GM19324 (cell line): ENCODE results near the gene UBE2N.

Experiments used
- ATAC-seq: cut with Tn5 transposase; IDR thresholded peaks from one replicate; pipeline ENCODE4 v1.9.1; 2021; ENCODE audit warnings: mild to moderate bottlenecking, moderate library complexity; ENCODE audit not compliant: unreplicated experiment, low FRiP score

Gene UBE2N, protein sequence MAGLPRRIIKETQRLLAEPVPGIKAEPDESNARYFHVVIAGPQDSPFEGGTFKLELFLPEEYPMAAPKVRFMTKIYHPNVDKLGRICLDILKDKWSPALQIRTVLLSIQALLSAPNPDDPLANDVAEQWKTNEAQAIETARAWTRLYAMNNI

DNA sequence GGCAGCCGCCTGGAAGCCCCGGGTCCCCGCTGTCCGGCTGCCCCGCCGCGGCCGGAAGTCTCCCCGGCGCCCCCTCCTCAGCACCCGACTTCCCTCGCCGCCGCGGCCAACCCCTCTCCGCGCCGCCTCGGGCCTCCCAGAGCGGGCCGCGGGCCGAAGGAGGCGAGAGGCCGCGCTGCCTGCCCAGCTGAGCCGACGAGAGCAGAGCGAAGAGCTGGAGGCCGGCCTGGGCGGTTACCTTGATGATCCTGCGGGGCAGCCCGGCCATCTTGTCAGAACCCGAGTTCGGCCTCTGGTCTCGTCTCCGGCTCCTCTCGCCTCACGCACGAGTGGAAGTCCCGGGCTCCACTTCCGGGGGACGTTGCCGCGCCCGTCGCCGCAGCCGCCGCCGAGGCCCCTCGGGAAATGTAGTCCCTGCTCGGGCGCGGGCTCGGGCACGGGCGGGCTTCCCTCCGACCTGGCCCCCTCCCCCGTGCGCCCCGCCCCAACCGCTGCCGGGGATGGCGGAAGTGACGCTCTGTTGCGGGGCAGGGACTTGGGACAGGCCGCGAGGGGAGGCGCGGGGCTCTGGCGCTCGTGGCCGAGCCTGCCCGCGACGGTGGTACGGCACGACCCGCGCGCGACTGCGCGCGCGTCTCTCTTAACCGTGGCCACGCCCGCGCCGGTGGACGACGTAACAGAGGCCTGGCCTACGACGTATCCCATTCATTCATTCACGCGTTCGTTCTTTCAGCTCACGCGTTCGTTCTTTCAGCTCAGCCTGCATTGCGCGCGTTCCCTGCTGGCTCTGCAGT, at the start of gene UBE2N:
UBE2N (minus strand) TSS at position 331 of the 794 bp plus-strand sequence; CDS start at position 268, 63 bp downstream.
- peak; percentile 85 for ATAC-seq

- no peak for ATAC-seq
Measured at GRCh38 chr12:93484315-93484981, 42.7 kb upstream of the UBE2N start.

DNA sequence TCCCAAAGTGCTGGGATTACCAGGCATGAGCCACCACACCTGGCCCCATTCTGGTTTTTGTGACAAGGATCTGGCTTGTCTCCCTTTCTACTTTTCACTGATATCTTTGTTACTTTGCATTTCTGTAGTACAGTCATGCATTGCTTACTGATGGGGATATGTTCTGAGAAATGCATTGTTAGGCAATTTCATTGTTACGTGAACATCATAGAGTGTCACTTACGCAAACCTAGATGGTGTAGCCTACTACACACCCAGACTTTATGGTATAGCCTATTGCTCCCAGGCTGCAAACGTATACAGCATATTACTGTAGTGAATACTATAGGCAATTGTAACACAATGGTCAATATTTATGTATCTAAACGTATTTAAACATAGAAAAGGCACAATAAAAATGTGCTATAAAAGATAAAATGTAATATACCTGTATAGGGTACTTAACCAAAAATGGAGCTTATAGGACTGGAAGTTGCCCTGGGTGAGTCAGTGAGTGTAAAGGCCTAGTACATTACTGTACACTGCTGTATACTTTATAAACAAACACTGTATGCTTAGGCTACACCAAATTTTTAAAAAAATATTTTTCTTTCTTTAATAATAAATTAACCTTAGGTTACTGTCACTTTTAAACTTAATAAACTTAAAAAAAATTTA, 41.5 kb upstream of the UBE2N start:
- ATAC-seq: no peak

DNA sequence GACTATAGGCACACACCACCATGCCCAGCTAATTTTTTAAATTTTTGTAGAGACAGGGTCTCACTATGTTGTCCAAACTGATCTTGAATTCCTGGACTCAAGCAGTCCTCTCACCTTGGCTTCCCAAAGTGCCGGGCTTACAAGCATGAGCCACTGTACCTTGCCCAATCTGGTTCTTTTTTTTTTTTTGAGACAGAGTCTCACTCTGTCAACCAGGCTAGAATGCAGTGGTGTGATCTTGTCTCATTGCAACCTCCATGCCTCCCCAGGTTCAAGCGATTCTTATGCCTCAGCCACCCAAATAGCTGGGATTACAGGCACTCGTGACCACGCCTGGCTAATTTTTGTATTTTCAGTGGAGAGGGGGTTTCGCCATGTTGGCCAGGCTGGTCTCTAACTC, 41.0 kb upstream of the UBE2N start:
- no peak for ATAC-seq

DNA sequence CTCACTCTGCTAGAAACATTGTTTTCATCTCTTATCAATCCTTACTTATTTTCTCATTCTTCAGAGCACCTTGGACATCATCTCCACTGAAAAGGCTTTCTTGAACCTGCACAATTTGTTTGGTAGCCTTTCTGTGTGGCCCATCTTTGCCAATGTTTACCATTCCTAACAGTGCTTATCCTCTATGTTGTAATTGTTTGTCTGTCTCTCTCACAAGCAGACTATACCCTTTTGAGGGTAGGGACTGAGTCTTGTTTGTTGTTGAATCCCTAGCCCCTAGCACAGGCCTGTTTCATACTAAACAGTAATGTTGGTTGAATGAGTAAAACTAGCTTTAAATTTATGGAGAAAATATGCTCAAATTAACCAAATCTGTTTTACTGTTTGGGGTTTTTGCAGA, 34.8 kb upstream of the UBE2N start:
- ATAC-seq: no peak

DNA sequence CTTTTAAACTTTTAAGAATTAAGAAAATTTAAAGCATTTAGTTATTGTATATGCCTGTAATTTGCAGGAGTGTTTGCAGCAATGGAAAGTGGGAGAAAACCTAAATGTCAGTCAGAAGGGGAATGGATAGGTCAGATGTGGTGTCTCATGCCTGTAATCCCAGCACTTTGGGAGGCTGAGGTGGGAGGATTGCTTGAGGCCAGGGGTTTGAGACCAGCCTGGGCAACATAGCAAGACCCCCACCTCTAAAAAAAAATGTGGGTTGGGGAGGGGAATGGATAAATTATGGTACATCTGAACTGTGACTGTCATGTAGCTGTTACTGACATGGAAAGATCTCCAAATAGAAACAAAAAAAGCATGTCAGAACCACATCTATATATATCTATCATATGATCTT, 27.6 kb upstream of the UBE2N start:
- no peak for ATAC-seq

GRCh38 chr12:93468008-93468371, 26.2 kb upstream of the UBE2N start:
- ATAC-seq: peak; percentile 23

DNA sequence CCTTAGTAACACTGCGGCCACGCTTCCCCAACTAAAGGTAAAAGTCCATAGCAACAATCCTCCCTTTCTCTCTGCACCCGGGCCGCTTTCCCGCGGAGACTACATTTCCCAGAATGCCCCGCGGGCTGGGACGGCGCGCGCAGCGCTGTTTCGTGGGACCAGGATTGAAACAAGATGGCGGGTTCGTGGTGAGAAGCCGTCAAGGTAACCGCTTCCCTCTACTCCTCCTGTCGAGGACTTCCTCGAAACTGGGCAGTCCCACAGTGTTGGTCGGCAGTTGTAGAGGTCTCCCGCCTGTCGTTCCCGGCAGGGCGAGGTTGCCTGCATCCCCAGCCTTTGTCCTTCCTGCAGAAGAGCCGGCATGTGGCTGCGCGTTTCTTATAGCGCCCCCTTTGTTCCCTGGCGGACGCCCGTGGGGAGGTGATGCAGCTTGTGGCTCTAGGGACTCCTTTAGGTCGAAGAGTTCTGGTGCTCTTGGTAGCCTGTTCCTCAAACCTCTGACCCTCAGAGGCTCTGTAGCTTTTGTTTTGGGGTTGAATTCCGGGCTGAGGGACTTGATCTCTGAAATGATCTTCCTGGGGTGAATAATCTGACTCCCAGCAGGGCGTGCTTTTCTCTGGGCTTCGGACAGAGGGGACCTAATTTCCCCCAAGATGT, 25.7 kb upstream of the UBE2N start, which contains the start of gene MRPL42:
MRPL42 (plus strand) TSS at position 164 of the 657 bp plus-strand sequence. CDS start 1,772 bp downstream, outside the sequence.
- peak; percentile 83 for ATAC-seq

GRCh38 chr12:93466625-93467350, 25.0 kb upstream of the UBE2N start:
- no peak for ATAC-seq

GRCh38 chr12:93465841-93466240, 24.1 kb upstream of the UBE2N start:
- ATAC-seq: no peak

DNA sequence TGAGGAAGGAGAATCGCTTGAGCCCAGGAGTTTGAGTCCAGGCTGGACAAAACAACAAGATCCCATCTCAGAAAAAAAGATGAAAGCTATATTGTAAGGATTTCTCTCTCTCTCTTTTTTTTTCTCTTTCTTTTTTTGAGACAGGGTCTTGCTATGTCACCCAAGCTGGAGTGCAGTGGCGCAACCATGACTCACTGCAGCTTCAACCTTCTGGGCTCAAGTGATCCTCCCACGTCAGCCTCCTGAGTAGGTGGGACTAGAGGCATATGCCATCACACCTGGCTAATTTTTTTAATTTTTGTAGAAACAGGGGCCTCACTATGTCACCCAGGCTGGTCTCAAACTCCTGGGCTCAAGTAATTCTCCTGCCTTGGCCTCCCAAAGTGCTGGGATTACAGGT, 19.8 kb upstream of the UBE2N start:
- ATAC-seq: no peak

DNA sequence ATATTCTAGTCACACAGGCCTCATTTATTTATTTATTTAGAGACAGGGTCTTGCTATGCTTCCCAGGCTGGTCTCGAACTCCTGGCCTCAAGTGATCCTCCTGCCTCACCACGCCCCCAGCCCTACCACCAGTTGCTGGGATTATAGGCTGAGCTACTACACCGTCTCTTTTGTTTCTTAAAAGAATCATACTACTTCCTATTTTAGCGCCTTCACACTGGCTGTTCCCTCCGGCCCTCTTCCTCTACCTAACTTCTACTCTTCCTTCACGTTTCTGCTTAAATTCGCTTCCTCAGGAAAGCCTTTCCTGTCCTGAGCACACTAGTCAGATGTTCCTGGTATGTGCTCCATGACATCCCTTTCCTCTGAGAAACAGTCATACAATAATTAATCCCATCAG, 19.2 kb upstream of the UBE2N start:
- no peak for ATAC-seq

DNA sequence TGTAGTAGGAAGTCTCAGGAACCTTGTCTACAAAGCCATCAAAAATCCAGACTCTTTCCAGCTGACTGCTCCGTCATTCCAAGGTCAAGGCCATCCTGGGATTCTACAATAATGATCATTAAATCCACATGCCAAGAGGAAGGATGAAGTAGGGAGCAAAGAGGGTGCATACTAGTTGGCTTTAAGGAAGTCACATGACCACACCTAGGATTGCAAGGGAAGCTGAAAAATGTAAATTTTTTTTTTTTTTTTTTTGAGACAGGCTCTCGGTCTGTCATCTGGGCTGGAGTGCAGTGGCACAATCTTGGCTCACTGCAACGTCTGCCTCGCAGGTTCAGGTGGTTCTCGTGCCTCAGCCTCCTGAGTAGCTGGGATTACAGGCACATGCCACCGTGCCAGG, 18.3 kb upstream of the UBE2N start:
- no peak for ATAC-seq

DNA sequence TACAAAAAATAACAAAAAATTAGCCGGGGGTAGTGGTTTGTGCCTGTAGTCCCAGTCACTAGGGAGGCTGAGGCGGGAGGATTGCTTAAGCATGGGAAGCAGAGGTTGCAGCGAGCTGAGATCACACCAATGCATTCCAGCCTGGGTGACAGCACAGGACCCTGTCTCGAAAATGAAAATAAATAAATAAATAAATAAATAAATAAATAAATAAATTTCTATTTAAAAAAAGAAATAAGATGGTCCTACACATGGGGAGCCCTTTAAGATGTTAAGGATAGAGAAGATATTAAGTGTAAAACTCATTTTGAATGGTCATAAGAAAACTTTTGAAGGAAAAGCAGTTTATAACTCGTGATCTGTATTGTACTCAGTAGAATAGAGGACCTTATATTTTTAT, 17.4 kb upstream of the UBE2N start:
- no peak for ATAC-seq

- no peak for ATAC-seq
Measured at GRCh38 chr12:93456077-93456476, 14.3 kb upstream of the UBE2N start.

DNA sequence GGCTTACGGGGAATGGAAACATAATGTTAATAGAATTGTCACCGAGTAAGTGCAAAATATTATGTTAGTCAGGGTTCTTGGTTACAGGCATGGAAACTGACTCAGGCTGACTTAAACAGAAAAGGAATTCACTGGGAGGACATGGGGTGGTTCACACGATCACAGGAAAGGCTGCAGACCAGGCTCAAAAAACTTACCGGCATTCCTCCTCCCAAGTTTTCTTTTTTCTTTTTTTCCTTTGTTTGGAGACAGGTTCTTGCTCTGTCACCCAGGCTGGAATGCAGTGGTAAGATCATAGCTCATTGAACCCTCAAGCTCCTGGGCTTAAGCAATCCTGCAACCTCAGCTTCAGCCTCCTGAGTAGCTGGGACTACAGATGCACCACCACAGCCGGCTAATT, 11.9 kb upstream of the UBE2N start:
- no peak for ATAC-seq

DNA sequence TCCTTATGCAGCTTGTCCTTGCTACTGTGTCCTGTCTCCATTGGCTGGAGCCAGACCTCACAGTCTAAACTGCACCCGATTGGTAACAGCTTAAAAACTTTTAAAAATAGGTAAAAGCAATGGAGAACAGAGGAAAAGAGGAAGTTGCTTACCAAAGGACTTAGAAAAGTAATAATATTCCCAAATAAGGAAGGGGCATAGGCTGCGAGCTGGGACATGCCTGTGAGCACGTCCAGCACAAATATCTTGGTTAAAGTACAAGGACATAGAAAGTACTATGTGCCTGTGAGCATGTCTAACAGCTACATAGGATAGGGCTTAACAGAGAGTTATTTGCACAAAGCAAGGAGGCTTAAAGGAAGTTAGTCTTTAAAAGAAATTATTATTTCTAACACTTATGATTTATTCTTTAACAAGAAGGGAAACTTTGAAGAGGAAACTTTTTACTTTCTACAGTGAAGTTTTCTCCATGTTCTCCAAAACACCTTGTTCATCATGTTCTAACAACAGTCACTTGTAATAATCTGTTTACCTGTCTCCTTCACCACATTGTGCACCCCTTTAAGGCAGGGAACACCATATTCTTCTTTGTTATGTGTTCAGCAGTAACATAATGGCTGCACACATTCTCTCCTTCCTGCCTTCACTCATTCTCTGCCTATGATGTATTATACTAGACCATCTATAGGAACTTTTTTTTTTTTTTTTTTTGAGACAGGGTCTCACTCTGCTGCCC, 9.8 kb upstream of the UBE2N start:
- ATAC-seq: no peak

GRCh38 chr12:93449277-93449676, 7.5 kb upstream of the UBE2N start:
- ATAC-seq: no peak

DNA sequence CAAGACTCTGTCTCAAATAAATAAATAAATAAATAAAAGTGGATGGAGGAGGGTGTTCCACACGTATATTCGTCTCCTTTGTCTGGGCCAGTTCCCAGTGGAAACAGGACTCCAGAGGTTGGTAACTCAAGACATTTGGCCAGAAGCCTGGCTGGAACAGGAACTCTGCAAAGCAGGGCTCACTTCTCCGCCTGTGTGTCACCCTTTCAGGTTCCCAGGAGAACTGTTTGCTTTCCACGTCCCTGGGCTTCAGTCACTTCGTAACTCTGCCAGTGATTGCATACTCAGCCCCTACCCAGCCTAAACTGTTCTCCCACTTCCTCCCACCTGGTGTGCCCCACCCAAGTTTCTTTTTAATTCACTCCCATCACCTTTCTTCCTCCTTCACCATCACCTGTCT, 7.0 kb upstream of the UBE2N start:
- ATAC-seq: no peak
